Cortex of kidney (tissue), 1 donor: Measurements from ENCODE around the gene MXD4.

ENCODE experiments used
- DNase-seq: peaks from one replicate; lab custom pipeline; 2025; lab: John Stamatoyannopoulos, UW

MXD4 gene

GRCh38 chr4:2291705-2292645 lies 30.1 kb upstream of the MXD4 start:
- no peak for DNase-seq

GRCh38 chr4:2290974-2291704 lies 29.2 kb upstream of the MXD4 start:
- DNase-seq = no peak

GRCh38 chr4:2290488-2290887 lies 28.6 kb upstream of the MXD4 start:
- DNase-seq = no peak

- no peak for DNase-seq
Observed at GRCh38 chr4:2289955-2290333, 28.0 kb upstream of the MXD4 start.

- no peak for DNase-seq
Observed at GRCh38 chr4:2289311-2289954, 27.5 kb upstream of the MXD4 start.

GRCh38 chr4:2288051-2288541 lies 26.2 kb upstream of the MXD4 start:
- no peak for DNase-seq

- DNase-seq = no peak
Observed at GRCh38 chr4:2287594-2287915, 25.6 kb upstream of the MXD4 start.

GRCh38 chr4:2286904-2287593 lies 25.1 kb upstream of the MXD4 start:
- DNase-seq = no peak

- no peak for DNase-seq
Observed at GRCh38 chr4:2285613-2286381, 23.9 kb upstream of the MXD4 start.

GRCh38 chr4:2284934-2285612 lies 23.2 kb upstream of the MXD4 start:
- no peak for DNase-seq

- DNase-seq = no peak
Observed at GRCh38 chr4:2284161-2284933, 22.4 kb upstream of the MXD4 start.

GRCh38 chr4:2283199-2283711 lies 21.3 kb upstream of the MXD4 start:
- no peak for DNase-seq

- DNase-seq = no peak
Observed at GRCh38 chr4:2281575-2282343, 19.9 kb upstream of the MXD4 start.

- DNase-seq = no peak
Observed at GRCh38 chr4:2280531-2281300, 18.8 kb upstream of the MXD4 start.

GRCh38 chr4:2277956-2278355 lies 16.0 kb upstream of the MXD4 start:
- DNase-seq = no peak

GRCh38 chr4:2276581-2277325 lies 14.8 kb upstream of the MXD4 start:
- no peak for DNase-seq

- DNase-seq = no peak
Observed at GRCh38 chr4:2275546-2276251, 13.8 kb upstream of the MXD4 start.
